Heart left ventricle (tissue), 13 donors: ENCODE measurements around the gene NDUFS1.

ENCODE experiments used
- POLR2A ChIP-seq, 2 donors: fragments of 450-650 bp; IDR thresholded peaks; one replicate each; pipeline ENCODE4 v1.6.1; 2017; ENCODE audit warnings: antibody characterized with exemption in 2 of 2, mild to moderate bottlenecking in 2 of 2, moderate library complexity in 2 of 2
- TF ChIP-seq, protein P1 (sequence below), 12 donors: fragments of 200-600 bp; sonication (generic) in 4 of 12; IDR thresholded peaks; one replicate each; pipeline versions ENCODE4 v1.5.0 to v1.8.0; 2018 to 2022; ENCODE audit warnings: antibody characterized with exemption in 12 of 12, mild to moderate bottlenecking in 5 of 12
- donor health status: ischemic (EF 13 %, LVEDD 7.1; RV severe dilation, severe dysfunction).
- donor health status: DM: no; HTN: yes; CAD: no.
- donor health status: DM: no; HTN: no; CAD: no.
- donor health status: ischemic (EF 25% LVEDD 6.9; RV normal size, moderate dysfunction).
- donor health status: ischemic (EF 25% LVEDD 5.7; RV mildly dilated, moderate dysfunction).
- donor health status: ischemic (EF 35%, LVEDD 5.7; RV mildly dilated, moderate dysfunction).
- donor health status: nonischemic (EF 11% LVEDD 7.7; RV severe dilation, severe dysfunction).
- donor health status: DM: yes; HTN: yes; CAD: no.
- donor health status: PGD.
- donor health status: ischemic (EF 29% LVEDD 5.4; RV normal size, mild dysfunction).
- donor health status: nonischemic (EF 23%, LVEDD 6.1; RV moderate dilation, normal function).

GRCh38 chr2:206158563-206159345 lies 490 bp downstream of the NDUFS1 start:
- peak in 1 of 2 donors; percentile 5 for TF ChIP-seq POLR2A (IDR thresholded peaks at IDR 0.05)
- TF ChIP-seq, protein P1, sequence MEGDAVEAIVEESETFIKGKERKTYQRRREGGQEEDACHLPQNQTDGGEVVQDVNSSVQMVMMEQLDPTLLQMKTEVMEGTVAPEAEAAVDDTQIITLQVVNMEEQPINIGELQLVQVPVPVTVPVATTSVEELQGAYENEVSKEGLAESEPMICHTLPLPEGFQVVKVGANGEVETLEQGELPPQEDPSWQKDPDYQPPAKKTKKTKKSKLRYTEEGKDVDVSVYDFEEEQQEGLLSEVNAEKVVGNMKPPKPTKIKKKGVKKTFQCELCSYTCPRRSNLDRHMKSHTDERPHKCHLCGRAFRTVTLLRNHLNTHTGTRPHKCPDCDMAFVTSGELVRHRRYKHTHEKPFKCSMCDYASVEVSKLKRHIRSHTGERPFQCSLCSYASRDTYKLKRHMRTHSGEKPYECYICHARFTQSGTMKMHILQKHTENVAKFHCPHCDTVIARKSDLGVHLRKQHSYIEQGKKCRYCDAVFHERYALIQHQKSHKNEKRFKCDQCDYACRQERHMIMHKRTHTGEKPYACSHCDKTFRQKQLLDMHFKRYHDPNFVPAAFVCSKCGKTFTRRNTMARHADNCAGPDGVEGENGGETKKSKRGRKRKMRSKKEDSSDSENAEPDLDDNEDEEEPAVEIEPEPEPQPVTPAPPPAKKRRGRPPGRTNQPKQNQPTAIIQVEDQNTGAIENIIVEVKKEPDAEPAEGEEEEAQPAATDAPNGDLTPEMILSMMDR (IDR thresholded peaks at IDR 0.05), result no peak
